ENCODE measurements around the gene CCNY.
"Not testable (repeated sequence)": the region's sequence is repeated elsewhere in the genome, so short reads cannot be mapped to it uniquely, and the experiment has no call there.

Gene CCNY

DNA sequence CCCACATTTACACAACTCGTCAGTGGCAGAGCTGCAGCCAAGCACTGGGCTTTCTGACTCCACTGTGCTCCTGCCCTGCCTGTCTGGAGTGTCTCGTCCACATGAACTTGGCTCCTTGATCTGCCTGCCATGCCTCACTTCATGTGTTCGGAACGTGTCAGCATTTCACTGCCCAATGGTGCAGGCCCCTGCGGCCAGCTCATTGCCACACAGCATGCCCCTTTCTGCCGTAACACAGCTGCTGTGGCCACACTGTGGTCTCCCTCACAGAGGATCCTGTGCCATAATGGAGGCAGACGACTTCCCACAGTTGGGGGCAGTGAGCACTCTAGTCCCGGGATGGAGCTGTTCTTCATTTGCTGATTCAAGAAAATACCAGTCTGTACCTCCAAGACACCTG, 174.6 kb downstream of the CCNY start:
- Histone ChIP-seq H3K4me1 (ENCODE audit: insufficient read depth, poor library complexity, severe bottlenecking) (no peaks in the 10 kb centered on the region), H3K27me3 (ENCODE audit: insufficient read depth, poor library complexity, severe bottlenecking) (no peaks in the 10 kb centered on the region), H3K27ac (ENCODE audit: poor library complexity, severe bottlenecking) (no peak overlapping the region), H3K36me3 (ENCODE audit: low read depth) (peaks cover 4% of the 10 kb centered on the region), H3K4me3 (ENCODE audit: severe bottlenecking) (no peak overlapping the region), H3K9me3 (ENCODE audit: severe bottlenecking) (no peaks in the 10 kb centered on the region)
- ATAC-seq (ENCODE audit: low read depth) (no peak), DNase-seq (ENCODE audit: low spot score) (no peak)
- TF ChIP-seq, protein P1, sequence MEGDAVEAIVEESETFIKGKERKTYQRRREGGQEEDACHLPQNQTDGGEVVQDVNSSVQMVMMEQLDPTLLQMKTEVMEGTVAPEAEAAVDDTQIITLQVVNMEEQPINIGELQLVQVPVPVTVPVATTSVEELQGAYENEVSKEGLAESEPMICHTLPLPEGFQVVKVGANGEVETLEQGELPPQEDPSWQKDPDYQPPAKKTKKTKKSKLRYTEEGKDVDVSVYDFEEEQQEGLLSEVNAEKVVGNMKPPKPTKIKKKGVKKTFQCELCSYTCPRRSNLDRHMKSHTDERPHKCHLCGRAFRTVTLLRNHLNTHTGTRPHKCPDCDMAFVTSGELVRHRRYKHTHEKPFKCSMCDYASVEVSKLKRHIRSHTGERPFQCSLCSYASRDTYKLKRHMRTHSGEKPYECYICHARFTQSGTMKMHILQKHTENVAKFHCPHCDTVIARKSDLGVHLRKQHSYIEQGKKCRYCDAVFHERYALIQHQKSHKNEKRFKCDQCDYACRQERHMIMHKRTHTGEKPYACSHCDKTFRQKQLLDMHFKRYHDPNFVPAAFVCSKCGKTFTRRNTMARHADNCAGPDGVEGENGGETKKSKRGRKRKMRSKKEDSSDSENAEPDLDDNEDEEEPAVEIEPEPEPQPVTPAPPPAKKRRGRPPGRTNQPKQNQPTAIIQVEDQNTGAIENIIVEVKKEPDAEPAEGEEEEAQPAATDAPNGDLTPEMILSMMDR (IDR thresholded peaks at IDR 0.05; ENCODE audit: poor library complexity, severe bottlenecking): no peak

DNA sequence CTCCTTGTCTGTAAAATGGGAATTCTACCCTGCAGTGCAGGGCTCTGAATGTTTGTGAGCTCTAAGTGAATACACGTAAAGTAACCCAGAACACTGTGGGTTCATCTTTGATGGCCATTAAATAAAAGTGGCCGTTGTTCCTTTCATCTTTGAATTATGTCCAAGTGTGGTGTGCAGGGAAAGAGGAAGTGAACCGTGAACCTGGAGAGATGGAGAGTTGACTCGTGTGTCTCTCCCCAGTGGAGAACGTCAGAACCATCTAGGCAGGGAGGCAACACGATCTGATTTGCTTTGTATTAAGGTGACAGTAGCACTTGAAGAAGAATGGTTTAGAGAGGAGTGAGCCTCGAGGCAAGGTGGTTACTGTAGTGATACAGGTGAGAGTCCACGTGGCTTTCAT, 175.3 kb downstream of the CCNY start:
- H3K27ac ChIP-seq (ENCODE audit: poor library complexity, severe bottlenecking): no peak overlapping the region
- no peaks in the 10 kb centered on the region for H3K9me3 ChIP-seq (ENCODE audit: severe bottlenecking)
- no peak overlapping the region for H3K4me3 ChIP-seq (ENCODE audit: severe bottlenecking)
- peaks cover 4% of the 10 kb centered on the region for H3K36me3 ChIP-seq (ENCODE audit: low read depth)
- no peaks in the 10 kb centered on the region for H3K27me3 ChIP-seq (ENCODE audit: insufficient read depth, poor library complexity, severe bottlenecking)
- ATAC-seq (ENCODE audit: low read depth) (no peak), DNase-seq (ENCODE audit: low spot score) (no peak)
- peaks cover 3% of the 10 kb centered on the region for H3K4me1 ChIP-seq (ENCODE audit: insufficient read depth, poor library complexity, severe bottlenecking)
- TF ChIP-seq, protein P1 (IDR thresholded peaks at IDR 0.05; ENCODE audit: poor library complexity, severe bottlenecking): no peak

DNA sequence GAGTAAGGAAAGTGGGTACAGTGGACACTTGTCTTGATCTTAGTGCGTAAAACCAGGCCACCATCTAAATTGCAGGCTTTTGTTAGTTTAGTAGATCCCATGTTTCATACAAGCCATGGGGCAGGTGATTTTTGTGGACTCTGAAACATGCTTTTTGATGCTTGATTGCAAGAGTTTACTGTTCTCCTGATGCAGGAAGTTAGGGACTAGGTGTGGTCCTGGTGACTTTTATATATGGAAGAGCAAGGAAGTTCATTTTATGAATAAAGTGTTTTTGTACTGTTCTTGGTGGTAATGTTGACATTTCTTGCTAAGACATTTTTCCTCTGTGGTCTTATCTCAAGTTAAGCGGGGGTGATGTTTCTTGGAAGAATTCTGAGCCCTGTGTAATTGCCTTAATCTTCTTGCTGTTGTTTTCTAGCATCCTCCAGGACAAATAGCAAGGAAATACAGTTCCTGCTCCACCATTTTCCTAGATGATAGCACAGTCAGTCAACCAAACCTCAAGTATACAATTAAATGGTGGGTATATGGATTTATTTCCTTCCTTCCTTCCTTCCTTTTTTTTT, 179.9 kb downstream of the CCNY start:
- no peak overlapping the region for H3K27ac ChIP-seq (ENCODE audit: poor library complexity, severe bottlenecking)
- H3K9me3 ChIP-seq (ENCODE audit: severe bottlenecking): no peaks in the 10 kb centered on the region
- no peak overlapping the region for H3K4me3 ChIP-seq (ENCODE audit: severe bottlenecking)
- H3K27me3 ChIP-seq (ENCODE audit: insufficient read depth, poor library complexity, severe bottlenecking): no peaks in the 10 kb centered on the region
- peaks cover 3% of the 10 kb centered on the region for H3K4me1 ChIP-seq (ENCODE audit: insufficient read depth, poor library complexity, severe bottlenecking)
- TF ChIP-seq, protein P1 (IDR thresholded peaks at IDR 0.05; ENCODE audit: poor library complexity, severe bottlenecking): no peak
- no peaks in the 10 kb centered on the region for H3K36me3 ChIP-seq (ENCODE audit: low read depth)
- DNase-seq (ENCODE audit: low spot score): no peak
- ATAC-seq (ENCODE audit: low read depth): no peak

DNA sequence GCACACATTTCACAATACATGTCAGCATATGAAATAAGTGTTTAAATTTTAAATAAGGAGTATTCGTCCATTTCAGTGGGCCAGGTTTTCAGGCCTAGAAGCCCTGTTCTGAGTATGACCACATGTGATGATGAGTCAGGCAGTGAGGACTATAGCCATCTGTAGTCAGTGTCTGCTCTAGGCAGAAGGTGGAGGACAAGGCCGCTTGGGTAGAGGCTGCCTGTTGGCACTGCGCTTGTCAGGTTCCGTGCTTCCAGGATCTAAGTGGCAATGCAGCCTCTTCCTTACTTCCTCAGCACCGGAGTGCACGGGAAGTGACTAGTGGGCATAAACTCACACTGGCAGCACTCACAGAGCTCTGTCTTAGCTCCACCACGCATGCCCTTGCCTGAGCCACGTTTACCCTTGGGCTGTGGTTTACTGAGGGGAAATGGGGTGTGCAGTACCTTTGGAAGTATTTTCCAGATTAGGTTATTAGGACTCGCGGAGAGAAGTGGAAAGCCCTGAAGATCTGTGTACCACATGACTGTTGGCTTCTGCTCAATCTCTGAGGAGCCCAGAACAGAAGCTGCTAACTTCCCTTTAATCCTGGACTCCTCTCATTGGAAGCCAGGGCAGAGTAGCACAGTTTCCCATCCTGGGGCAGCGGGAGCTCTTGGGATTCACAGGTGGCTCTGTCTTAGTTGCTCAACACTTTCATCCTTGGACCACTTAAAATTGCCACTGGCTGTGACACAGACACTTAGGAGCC, 181.3 kb downstream of the CCNY start:
- ATAC-seq (ENCODE audit: low read depth) (peak; percentile 33; the same call in 2 of the 3 replicates), DNase-seq (ENCODE audit: low spot score) (no peak)
- no peaks in the 10 kb centered on the region for H3K9me3 ChIP-seq (ENCODE audit: severe bottlenecking)
- peaks cover 3% of the 10 kb centered on the region for H3K4me1 ChIP-seq (ENCODE audit: insufficient read depth, poor library complexity, severe bottlenecking)
- no peak overlapping the region for H3K27ac ChIP-seq (ENCODE audit: poor library complexity, severe bottlenecking)
- H3K36me3 ChIP-seq (ENCODE audit: low read depth): no peaks in the 10 kb centered on the region
- TF ChIP-seq, protein P1 (IDR thresholded peaks at IDR 0.05; ENCODE audit: poor library complexity, severe bottlenecking): no peak
- H3K4me3 ChIP-seq (ENCODE audit: severe bottlenecking): no peak overlapping the region
- H3K27me3 ChIP-seq (ENCODE audit: insufficient read depth, poor library complexity, severe bottlenecking): no peaks in the 10 kb centered on the region

DNA sequence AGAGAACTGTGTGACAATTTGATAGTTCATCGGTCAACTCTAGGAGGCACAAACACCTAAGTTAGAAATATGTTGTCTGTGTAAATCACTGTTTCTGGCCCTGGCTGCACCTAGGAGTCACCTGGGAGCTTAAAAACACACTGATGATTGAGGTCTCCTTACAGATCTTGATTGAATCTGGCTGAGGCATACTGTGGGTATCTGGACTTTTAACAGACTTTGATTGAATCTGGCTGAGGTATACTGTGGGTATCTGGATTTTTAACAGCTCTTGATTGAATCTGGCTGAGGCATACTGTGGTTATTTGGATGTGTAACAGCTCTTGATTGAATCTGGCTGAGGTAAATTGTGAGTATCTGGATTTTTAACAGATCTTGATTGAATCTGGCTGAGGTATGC, 181.9 kb downstream of the CCNY start:
- not testable (repeated sequence) for DNase-seq (ENCODE audit: low spot score); H3K4me1 ChIP-seq (ENCODE audit: insufficient read depth, poor library complexity, severe bottlenecking); ATAC-seq (ENCODE audit: low read depth); H3K27ac ChIP-seq (ENCODE audit: poor library complexity, severe bottlenecking); H3K27me3 ChIP-seq (ENCODE audit: insufficient read depth, poor library complexity, severe bottlenecking); H3K4me3 ChIP-seq (ENCODE audit: severe bottlenecking); H3K9me3 ChIP-seq (ENCODE audit: severe bottlenecking); H3K36me3 ChIP-seq (ENCODE audit: low read depth)

All from RWPE2 (cell line).